Measurements from ENCODE around the gene TSC22D2.
"Not testable (repeated sequence)": the region's sequence is repeated elsewhere in the genome, so short reads cannot be mapped to it uniquely, and the experiment has no call there.

The TSC22D2 gene

GRCh38 chr3:150479370-150479769 is 71.3 kb downstream of the TSC22D2 start:
- DNase-seq (ENCODE audit: low read depth in 2 of 2, low spot score in 1 of 2): no peak

DNA sequence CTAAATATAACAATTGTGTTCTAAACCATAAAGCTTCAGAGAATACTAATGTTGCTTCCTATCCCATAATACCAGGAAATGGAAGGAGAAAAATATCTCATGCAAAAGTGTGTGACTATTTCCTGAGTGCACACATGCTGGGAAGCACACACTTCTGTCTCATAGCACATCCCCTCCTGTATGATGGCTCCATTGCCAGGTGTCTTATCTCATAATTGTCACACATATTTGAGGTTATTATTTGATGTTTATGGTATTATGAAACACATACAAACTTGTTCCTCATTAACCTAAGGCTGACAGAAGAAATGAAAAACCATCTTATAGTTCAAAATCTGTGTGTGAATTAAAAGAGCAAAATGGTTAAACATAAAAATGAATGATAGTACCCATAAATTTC is 72.8 kb downstream of the TSC22D2 start:
- DNase-seq (ENCODE audit: low read depth in 2 of 2, low spot score in 1 of 2): no peak

DNA sequence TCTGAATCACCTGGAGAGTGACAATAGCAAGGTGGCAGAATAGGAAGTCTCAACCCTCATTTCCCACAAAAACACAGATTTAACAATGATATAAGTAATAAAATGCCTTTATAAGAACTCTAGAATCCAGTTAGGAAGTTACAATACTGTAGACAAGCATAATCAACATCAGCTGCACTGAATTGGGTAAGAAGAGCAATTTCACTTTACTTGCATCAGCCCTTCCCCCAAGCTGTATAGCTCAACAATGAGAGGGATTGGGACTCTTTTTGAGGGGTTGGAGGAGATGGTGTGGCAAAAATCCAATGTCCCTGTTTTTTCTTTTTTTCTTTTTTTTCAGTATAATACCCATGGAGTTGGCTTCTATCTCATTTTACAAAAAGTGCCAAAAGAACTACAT is 75.1 kb downstream of the TSC22D2 start:
- no peak for DNase-seq (ENCODE audit: low read depth in 2 of 2, low spot score in 1 of 2)

GRCh38 chr3:150484410-150484809 is 76.3 kb downstream of the TSC22D2 start:
- DNase-seq (ENCODE audit: low read depth in 2 of 2, low spot score in 1 of 2): no peak

GRCh38 chr3:150488867-150489266 is 80.8 kb downstream of the TSC22D2 start:
- DNase-seq (ENCODE audit: low read depth in 2 of 2, low spot score in 1 of 2): no peak

- DNase-seq (ENCODE audit: low read depth in 2 of 2, low spot score in 1 of 2): no peak
Observed at GRCh38 chr3:150490277-150490986, 82.3 kb downstream of the TSC22D2 start.

GRCh38 chr3:150494411-150494977 is 86.4 kb downstream of the TSC22D2 start:
- DNase-seq (ENCODE audit: low read depth in 2 of 2, low spot score in 1 of 2): no peak

- no peak for DNase-seq (ENCODE audit: low read depth in 2 of 2, low spot score in 1 of 2)
Observed at GRCh38 chr3:150495149-150495548, 87.1 kb downstream of the TSC22D2 start.

- DNase-seq (ENCODE audit: low read depth in 2 of 2, low spot score in 1 of 2): no peak
Observed at GRCh38 chr3:150495563-150496168, 87.6 kb downstream of the TSC22D2 start.

GRCh38 chr3:150497956-150498355 is 89.9 kb downstream of the TSC22D2 start:
- no peak for DNase-seq (ENCODE audit: low read depth in 2 of 2, low spot score in 1 of 2)

- DNase-seq (ENCODE audit: low read depth in 2 of 2, low spot score in 1 of 2): not testable (repeated sequence)
Observed at GRCh38 chr3:150500960-150501359, 92.9 kb downstream of the TSC22D2 start.

DNA sequence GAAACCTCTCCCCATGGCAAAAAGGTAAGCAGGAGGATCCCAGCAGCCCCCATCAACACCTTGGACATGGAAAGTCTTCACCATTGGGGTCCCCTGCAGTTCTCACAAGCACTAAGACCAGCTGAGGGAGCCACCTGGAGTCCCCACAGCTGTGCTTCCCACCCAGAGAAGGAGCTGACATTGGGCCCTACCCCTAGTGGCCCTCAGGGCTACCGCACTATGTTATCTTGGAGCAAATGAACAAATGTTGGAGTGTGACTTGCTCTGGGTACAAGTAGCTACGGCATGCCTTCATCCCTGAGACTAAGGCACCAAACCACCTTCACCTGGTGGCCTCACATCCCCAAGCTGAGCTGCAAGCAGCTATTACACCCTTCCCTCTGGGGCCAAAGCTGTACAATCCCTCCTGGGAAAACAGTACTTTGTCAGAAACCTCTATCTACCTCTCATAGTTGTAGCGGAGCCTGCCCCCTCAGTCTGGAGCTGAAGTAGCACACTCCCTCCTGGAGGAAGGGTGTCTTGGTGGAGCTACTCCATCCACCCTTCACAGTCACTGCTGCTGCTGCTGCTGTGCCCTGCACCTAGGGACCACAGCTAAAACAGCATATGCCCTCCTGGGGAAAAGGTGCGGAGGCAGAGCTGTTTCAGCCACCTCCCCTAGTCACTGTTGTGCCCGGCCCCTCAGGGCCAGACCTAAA is 95.5 kb downstream of the TSC22D2 start:
- no peak for DNase-seq (ENCODE audit: low read depth in 2 of 2, low spot score in 1 of 2)

- DNase-seq (ENCODE audit: low read depth in 2 of 2, low spot score in 1 of 2): no peak
Observed at GRCh38 chr3:150504483-150504882, 96.4 kb downstream of the TSC22D2 start.

DNA sequence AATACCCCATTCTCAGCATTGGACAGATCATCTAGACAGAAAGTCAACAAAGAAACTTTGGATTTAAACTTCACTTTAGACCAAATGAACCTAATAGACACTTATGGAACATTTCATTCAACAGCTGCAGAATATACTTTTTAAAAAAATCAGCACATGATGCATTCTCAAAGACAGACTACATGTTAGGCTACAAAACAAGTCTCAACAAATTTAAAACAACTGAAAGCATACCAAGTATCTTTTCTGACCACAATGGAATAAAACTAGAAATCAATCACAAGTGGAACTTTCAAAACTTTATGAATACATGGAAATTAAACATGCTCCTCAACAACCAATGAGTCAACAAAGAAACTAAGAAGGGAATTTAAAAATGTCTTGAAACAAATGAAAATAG is 100.3 kb downstream of the TSC22D2 start:
- no peak for DNase-seq (ENCODE audit: low read depth in 2 of 2, low spot score in 1 of 2)

GRCh38 chr3:150509780-150510179 is 101.7 kb downstream of the TSC22D2 start:
- no peak for DNase-seq (ENCODE audit: low read depth in 2 of 2, low spot score in 1 of 2)

- DNase-seq (ENCODE audit: low read depth in 2 of 2, low spot score in 1 of 2): no peak
Observed at GRCh38 chr3:150511122-150511821, 103.2 kb downstream of the TSC22D2 start.

DNA sequence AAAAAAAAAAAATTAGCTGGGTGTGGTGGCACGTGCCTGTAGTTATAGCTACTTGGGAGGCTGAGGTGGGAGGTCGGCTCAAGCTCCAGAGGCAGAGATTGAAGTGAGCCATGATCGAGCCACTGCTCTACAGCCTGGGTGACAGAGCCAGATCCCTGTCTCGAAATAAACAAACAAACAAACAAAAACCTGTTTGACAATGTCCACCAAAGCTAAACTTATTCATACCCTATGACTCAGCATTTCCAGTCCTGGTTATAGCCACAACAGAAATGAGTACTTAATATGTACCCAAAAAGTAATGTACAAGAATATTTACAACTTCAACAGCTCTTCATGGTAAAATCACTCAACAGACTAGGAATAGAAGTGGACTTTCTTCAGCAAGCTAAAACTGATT is 107.1 kb downstream of the TSC22D2 start:
- DNase-seq (ENCODE audit: low read depth in 2 of 2, low spot score in 1 of 2): no peak
